HCT116 (cell line): ENCODE measurements around the gene TEX29. TPM values are rescaled to one million over a fixed set of nuclear protein-coding genes. Genes with fewer than 3 reads are reported as not detected.

Experiments
- ATAC-seq: fragments of 200-7000 bp; cut with Tn5 transposase; 2 replicates; pipeline ENCODE4 v1.9.1; 2020; ENCODE audit warnings: mild to moderate bottlenecking, moderate library complexity
- BruUV-seq: library from RNA; stranded (reverse); fragments of 400-500 nt; replicated peaks from 2 replicates; lab custom pipeline; 2021; lab: Mats Ljungman, UMichigan
- CTCF ChIA-PET: fragments of 300-600 bp; sonication (Branson Sonifier 250); formaldehyde crosslinking; loops from one replicate; lab custom pipeline; 2021; ENCODE audit warnings: antibody characterized with exemption; lab: Charles Lee
- POLR2A ChIA-PET: fragments of 300-600, 350-600 bp; sonication (Branson Sonifier 250); formaldehyde crosslinking; loops from one replicate; lab custom pipeline; 2021; ENCODE audit warnings: antibody characterized with exemption; lab: Charles Lee
- RAD21 ChIA-PET, 2 experiments: fragments of 300-600 bp; sonication (Branson Sonifier 250); formaldehyde crosslinking; loops; one replicate each; lab custom pipeline; 2023; ENCODE audit warnings: low total read pairs in 2 of 2; ENCODE audit not compliant: uncharacterized antibody in 2 of 2, unreplicated experiment in 2 of 2, low non-redundant PET in 1 of 2; lab: Charles Lee
- DNase-seq: peaks from one replicate; pipeline ENCODE4 v3.0.0-alpha.2; 2010; ENCODE audit warnings: low read depth, low spot score
- H2AFZ ChIP-seq: fragments of 200-600 bp; shearing (Covaris generic), sonication (generic); 2 replicates; pipeline ENCODE4 v1.6.1; 2017; ENCODE audit warnings: low read depth, mixed run types, mixed read lengths, antibody characterized with exemption, low read length; ENCODE audit not compliant: poor library complexity, severe bottlenecking
- H3K27ac ChIP-seq: 2 replicates; pipeline ENCODE4 v1.5.1; 2012; ENCODE audit warnings: low read depth, low read length
- H3K27me3 ChIP-seq: fragments of 200-600 bp; sonication (generic); 2 replicates; pipeline ENCODE4 v1.6.1; 2016; ENCODE audit warnings: mixed run types, low read length, mixed read lengths; ENCODE audit not compliant: insufficient read depth
- H3K36me3 ChIP-seq, 2 experiments: fragments of 200-500 bp in 1 of 2; fragments of 200-600 bp in 1 of 2; sonication (Bioruptor generic) in 1 of 2; sonication (generic) in 1 of 2; 2 replicates each; pipeline versions ENCODE4 v1.5.1 to v1.6.1; 2014 to 2016; ENCODE audit warnings: low read length in 2 of 2, inconsistent platforms in 1 of 2, mixed read lengths in 1 of 2, mixed run types in 1 of 2; ENCODE audit not compliant: insufficient read depth in 2 of 2, control insufficient read depth in 1 of 2
- H3K4me1 ChIP-seq, 2 experiments: fragments of 200-600 bp in 1 of 2; sonication (generic) in 1 of 2; 2 replicates each; pipeline versions ENCODE4 v1.5.1 to v1.6.1; 2012 to 2017; ENCODE audit warnings: low read length in 2 of 2, inconsistent platforms in 1 of 2, mild to moderate bottlenecking in 1 of 2, mixed read lengths in 1 of 2, mixed run types in 1 of 2, moderate library complexity in 1 of 2; ENCODE audit not compliant: insufficient read depth in 2 of 2, control insufficient read depth in 1 of 2
- H3K4me2 ChIP-seq: fragments of 200-600 bp; sonication (generic); 2 replicates; pipeline ENCODE4 v1.6.1; 2017; ENCODE audit warnings: mixed run types, low read length, mixed read lengths
- H3K4me3 ChIP-seq, 2 experiments: fragments of 200-600 bp in 1 of 2; sonication (generic) in 1 of 2; replicated peaks in 1 of 2; 2 replicates each; pipeline ENCODE4 v1.5.1; 2011 to 2016; ENCODE audit warnings: low read length in 2 of 2, control low read depth in 1 of 2, low read depth in 1 of 2, mild to moderate bottlenecking in 1 of 2, mixed read lengths in 1 of 2, mixed run types in 1 of 2
- H3K79me2 ChIP-seq: fragments of 200-600 bp; sonication (generic); 2 replicates; pipeline ENCODE4 v1.6.1; 2017; ENCODE audit warnings: mild to moderate bottlenecking, mixed run types, low read length, moderate library complexity, mixed read lengths; ENCODE audit not compliant: insufficient read depth
- H3K9ac ChIP-seq: fragments of 200-600 bp; sonication (generic); 2 replicates; pipeline ENCODE4 v1.6.1; 2016; ENCODE audit warnings: low read length, mixed read lengths
- H3K9me2 ChIP-seq: fragments of 200-600 bp; sonication (generic), shearing (Covaris generic); 2 replicates; pipeline ENCODE4 v1.6.1; 2017; ENCODE audit warnings: mixed run types, mild to moderate bottlenecking, moderate library complexity; ENCODE audit not compliant: insufficient read depth
- H3K9me3 ChIP-seq, 2 experiments: fragments of 200-500 bp in 1 of 2; fragments of 200-600 bp in 1 of 2; sonication (Bioruptor generic) in 1 of 2; sonication (generic) in 1 of 2; 2 replicates each; pipeline ENCODE4 v1.6.1; 2014 to 2017; ENCODE audit warnings: low read length in 2 of 2, mixed read lengths in 2 of 2, inconsistent platforms in 1 of 2, low read depth in 1 of 2, mild to moderate bottlenecking in 1 of 2, mixed run types in 1 of 2, moderate library complexity in 1 of 2; ENCODE audit not compliant: control insufficient read depth in 1 of 2, insufficient read depth in 1 of 2
- H4K20me1 ChIP-seq: fragments of 200-600 bp; sonication (generic), shearing (Covaris generic); 2 replicates; pipeline ENCODE4 v1.6.1; 2017; ENCODE audit warnings: mixed run types, mild to moderate bottlenecking, moderate library complexity; ENCODE audit not compliant: insufficient read depth
- CBX3 ChIP-seq: IDR thresholded peaks from 2 replicates; pipeline ENCODE4 v1.6.1; 2012; ENCODE audit warnings: low read depth
- EGR1 ChIP-seq: IDR thresholded peaks from 2 replicates; pipeline ENCODE4 v1.6.1; 2012; ENCODE audit warnings: low read depth
- ELF1 ChIP-seq: IDR thresholded peaks from 2 replicates; pipeline ENCODE4 v1.6.1; 2012; ENCODE audit warnings: low read depth, borderline replicate concordance
- EZH2 ChIP-seq: fragments of 200-600 bp; sonication (generic); IDR thresholded peaks from 2 replicates; pipeline ENCODE4 v1.6.1; 2017; ENCODE audit warnings: antibody characterized with exemption, mixed run types
- FOSL1 ChIP-seq: IDR thresholded peaks from 2 replicates; pipeline ENCODE4 v1.6.1; 2012; ENCODE audit warnings: low read depth
- JUND ChIP-seq: IDR thresholded peaks from 2 replicates; pipeline ENCODE4 v1.6.1; 2012
- MAX ChIP-seq: IDR thresholded peaks from 2 replicates; pipeline ENCODE4 v1.6.1; 2012
- POLR2AphosphoS5 ChIP-seq: IDR thresholded peaks from 2 replicates; pipeline ENCODE4 v1.6.1; 2011; ENCODE audit warnings: mild to moderate bottlenecking, low read depth, low read length, moderate library complexity
- SIN3A ChIP-seq: IDR thresholded peaks from 2 replicates; pipeline ENCODE4 v1.6.1; 2012; ENCODE audit warnings: low read depth
- SRF ChIP-seq: IDR thresholded peaks from 2 replicates; pipeline ENCODE4 v1.6.1; 2012; ENCODE audit warnings: low read depth
- YY1 ChIP-seq: IDR thresholded peaks from 2 replicates; pipeline ENCODE4 v1.6.1; 2011; ENCODE audit warnings: low read length, low read depth, moderate library complexity, mild to moderate bottlenecking; ENCODE audit not compliant: insufficient replicate concordance; ENCODE audit errors: extremely low read depth
- ZBTB33 ChIP-seq: IDR thresholded peaks from 2 replicates; pipeline ENCODE4 v1.6.1; 2011; ENCODE audit warnings: mild to moderate bottlenecking, low read length, moderate library complexity; ENCODE audit not compliant: insufficient replicate concordance; ENCODE audit errors: extremely low read depth
- ZFX ChIP-seq: fragments of 450-650 bp; IDR thresholded peaks from 2 replicates; pipeline ENCODE4 v1.6.1; 2017
- intact Hi-C: fragments of 100-400 bp; cut with micrococcal nuclease; formaldehyde crosslinking; loops from 2 replicates; pipeline ENCODE4 v1.10.0; 2022
- total RNA-seq: library from RNA; stranded (reverse); gene quantifications from one replicate; pipeline ENCODE4 v1.2.1, GENCODE V29; 2021; ENCODE audit not compliant: unreplicated experiment
- TF ChIP-seq, protein P1 (sequence below), 3 experiments: fragments of 200-600 bp in 1 of 3; sonication (generic) in 1 of 3; IDR thresholded peaks in 2 of 3; conservative IDR thresholded peaks in 1 of 3; 2 replicates each; pipeline ENCODE4 v1.5.1; 2012 to 2017; ENCODE audit warnings: low read depth in 2 of 3, low read length in 2 of 3, antibody characterized with exemption in 1 of 3, borderline replicate concordance in 1 of 3, control low read depth in 1 of 3, mild to moderate bottlenecking in 1 of 3, mixed read lengths in 1 of 3, mixed run types in 1 of 3, moderate library complexity in 1 of 3; ENCODE audit not compliant: insufficient read depth in 1 of 3

TEX29 gene
- total RNA-seq, 1 experiment from 2014 or later = not detected

GRCh38 chr13:111337741-111338140, 17.3 kb downstream of the TEX29 start:
- intact Hi-C loops = no loop called here
- Histone ChIP-seq H3K4me1 (peaks cover 0 to 9% of the 10 kb centered on the region in 2 experiments; a peak in 3 of 4 replicates), H3K36me3 (no peaks in the 10 kb centered on the region), H3K27ac (no peak overlapping the region), H3K9me2 (no peaks in the 10 kb centered on the region), H3K79me2 (no peaks in the 10 kb centered on the region), H3K4me2 (peak overlapping the region; percentile 45; the same call in 1 of the 2 replicates), H4K20me1 (no peaks in the 10 kb centered on the region), H3K27me3 (no peaks in the 10 kb centered on the region), H2AFZ (no peak overlapping the region), H3K9ac (no peak overlapping the region), H3K9me3 (no peaks in the 10 kb centered on the region), H3K4me3 (no peak overlapping the region)
- CTCF ChIA-PET = no interaction called here
- RAD21 ChIA-PET = no interaction called here
- DNase-seq = no peak
- no TSS peak for BruUV-seq
- POLR2A ChIA-PET = no interaction called here
- no peak for ATAC-seq
- TF ChIP-seq JUND = no peak
- no peak for TF ChIP-seq ZBTB33
- TF ChIP-seq EZH2 = no peak
- no peak for TF ChIP-seq SIN3A
- no peak for TF ChIP-seq FOSL1
- TF ChIP-seq POLR2AphosphoS5 = no peak
- no peak for TF ChIP-seq YY1
- TF ChIP-seq ZFX = no peak
- no peak for TF ChIP-seq CBX3
- TF ChIP-seq MAX = no peak
- TF ChIP-seq, protein P1, sequence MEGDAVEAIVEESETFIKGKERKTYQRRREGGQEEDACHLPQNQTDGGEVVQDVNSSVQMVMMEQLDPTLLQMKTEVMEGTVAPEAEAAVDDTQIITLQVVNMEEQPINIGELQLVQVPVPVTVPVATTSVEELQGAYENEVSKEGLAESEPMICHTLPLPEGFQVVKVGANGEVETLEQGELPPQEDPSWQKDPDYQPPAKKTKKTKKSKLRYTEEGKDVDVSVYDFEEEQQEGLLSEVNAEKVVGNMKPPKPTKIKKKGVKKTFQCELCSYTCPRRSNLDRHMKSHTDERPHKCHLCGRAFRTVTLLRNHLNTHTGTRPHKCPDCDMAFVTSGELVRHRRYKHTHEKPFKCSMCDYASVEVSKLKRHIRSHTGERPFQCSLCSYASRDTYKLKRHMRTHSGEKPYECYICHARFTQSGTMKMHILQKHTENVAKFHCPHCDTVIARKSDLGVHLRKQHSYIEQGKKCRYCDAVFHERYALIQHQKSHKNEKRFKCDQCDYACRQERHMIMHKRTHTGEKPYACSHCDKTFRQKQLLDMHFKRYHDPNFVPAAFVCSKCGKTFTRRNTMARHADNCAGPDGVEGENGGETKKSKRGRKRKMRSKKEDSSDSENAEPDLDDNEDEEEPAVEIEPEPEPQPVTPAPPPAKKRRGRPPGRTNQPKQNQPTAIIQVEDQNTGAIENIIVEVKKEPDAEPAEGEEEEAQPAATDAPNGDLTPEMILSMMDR (IDR thresholded peaks at IDR 0.05 in 2 of 3, conservative IDR thresholded peaks at IDR 0.05 in 1 of 3; ENCODE audit: borderline replicate concordance in 1 of 3, insufficient read depth in 1 of 3, low read depth in 2 of 3, low read length in 2 of 3) = no peak
- no peak for TF ChIP-seq ELF1
- no peak for TF ChIP-seq SRF
- TF ChIP-seq EGR1 = no peak
